Kasumi-1 (cell line): Measurements from ENCODE around the gene GID8.

Source experiments
- DNase-seq, 2 experiments: peaks; one replicate each; lab custom pipeline; 2025; lab: John Stamatoyannopoulos, UW

GID8 gene

DNA sequence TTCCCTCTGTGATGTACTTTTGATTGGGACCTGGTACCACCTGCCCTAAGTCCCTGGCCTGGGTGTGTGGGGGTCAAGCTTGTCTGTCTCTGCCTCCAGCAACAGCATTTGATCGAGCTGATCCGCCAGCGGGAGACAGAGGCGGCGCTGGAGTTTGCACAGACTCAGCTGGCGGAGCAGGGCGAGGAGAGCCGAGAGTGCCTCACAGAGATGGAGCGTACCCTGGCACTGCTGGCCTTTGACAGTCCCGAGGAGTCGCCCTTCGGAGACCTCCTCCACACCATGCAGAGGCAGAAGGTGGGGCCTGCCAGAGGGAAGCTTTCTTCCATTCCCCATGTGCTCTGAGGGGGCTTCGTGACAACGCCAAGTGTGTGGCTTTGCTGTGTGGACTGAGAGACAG lies 5.4 kb downstream of the GID8 start:
- no peak for DNase-seq

DNA sequence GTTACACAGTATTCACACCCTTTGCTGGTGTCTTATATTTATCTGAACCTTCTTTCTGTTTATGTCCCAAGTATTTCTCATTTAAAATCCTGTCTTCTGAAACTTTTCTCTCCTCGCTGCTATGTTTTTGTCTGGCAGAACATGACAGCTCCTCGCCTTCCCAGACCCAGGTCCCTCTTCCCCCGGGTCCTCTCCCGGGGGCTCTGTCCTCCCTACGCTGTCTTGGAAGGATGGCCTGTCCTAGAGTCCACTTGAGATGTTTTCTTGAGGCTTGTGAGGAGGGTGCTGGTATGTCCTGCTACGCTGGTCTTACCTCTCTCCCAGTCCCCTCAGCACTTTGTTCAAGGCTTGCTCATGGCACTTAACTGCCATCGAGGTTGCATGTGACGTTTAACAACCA lies 6.2 kb downstream of the GID8 start:
- no peak for DNase-seq

DNA sequence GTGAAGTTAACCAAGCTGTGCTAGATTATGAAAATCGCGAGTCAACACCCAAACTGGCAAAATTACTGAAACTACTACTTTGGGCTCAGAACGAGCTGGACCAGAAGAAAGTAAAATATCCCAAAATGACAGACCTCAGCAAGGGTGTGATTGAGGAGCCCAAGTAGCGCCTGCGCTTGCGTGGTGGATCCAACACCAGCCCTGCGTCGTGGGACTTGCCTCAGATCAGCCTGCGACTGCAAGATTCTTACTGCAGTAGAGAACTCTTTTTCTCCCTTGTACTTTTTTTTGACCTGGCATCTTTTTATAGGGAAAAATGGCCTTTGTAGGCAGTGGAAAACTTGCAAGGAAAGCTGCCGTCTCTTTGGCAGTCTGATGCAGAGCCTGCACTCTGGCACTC lies 6.8 kb downstream of the GID8 start:
- no peak for DNase-seq

DNA sequence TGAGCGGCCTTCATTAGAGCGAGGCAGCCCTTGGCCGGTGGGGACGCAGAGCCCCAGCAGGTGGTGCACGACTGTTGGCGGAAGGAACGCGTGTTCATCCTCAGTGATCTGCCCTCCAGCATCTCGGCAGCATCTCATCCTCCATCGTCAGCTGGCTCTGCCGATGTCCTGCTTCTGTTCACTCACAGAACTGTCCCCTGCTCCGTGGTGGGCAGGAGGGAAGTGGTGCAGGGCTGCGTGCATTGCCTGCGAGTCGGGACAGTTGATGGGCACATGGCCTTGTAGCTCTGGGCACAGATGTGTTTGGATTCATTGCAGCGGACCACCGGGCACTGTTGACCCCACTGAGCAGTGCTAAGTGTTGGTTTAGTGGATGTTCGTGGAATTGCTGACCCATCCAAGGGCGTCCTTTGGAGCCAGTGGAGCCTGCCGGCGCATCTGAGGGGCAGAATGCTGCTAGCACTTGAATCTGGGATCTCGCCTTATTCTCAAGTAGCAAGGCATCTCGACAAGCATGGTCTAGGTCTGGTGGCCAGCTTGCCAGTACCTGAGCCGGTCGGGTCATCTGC lies 7.9 kb downstream of the GID8 start:
- DNase-seq, result no peak

DNA sequence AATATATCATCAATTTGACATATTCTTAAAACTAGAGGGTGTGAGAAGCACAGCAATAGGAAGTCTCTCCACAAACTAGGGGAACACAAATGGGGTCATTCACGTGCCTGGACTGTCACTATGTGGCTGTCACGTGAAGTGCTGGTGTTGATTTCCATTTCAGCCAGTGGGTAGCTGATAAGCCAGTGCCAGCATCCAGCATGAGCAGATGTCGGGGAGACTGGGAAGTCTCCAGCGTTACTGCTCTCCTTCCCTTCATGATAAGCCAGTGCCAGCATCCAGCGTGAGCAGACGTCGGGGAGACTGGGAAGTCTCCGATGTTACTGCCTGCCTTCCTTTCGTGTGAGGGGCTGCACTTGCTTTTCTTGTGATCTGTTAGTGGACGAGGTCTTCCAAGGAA lies 9.0 kb downstream of the GID8 start:
- no peak for DNase-seq

DNA sequence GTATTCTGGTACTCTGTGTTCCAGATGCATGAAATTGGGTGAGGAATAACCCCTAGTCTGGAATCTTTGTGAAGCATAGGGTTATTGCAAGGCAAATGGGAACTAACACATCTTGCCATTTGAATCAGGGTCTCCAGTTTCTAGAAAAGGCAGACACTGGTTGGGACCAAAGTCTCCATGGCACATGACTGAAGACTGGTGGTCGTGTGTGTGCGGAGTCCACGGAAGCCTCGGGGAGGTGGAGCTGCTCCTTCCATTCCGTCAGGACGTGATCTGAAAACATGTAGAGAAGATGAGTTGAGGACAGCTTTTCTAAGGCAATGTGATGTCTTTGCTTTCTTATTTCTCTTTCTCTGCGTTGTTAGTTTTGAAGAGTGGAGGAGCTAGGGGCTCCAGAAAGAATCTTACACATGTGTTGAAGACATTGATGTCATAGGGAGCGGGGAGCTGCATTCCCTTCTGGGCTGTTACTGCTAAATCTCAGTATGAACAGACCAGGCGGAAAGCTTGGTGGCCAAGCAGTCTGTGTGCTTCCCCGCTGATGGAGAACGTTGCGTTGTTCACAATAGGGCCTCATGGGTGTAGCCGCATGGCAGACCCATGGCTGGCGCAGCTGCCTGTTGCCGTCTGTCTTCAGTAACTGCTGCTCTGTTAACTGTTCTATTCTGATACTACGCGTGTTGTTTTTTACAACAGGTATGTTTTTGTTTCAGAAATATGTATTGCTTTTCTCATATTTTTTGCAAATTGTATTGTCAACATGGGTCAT lies 9.8 kb downstream of the GID8 start:
- no peak for DNase-seq

DNA sequence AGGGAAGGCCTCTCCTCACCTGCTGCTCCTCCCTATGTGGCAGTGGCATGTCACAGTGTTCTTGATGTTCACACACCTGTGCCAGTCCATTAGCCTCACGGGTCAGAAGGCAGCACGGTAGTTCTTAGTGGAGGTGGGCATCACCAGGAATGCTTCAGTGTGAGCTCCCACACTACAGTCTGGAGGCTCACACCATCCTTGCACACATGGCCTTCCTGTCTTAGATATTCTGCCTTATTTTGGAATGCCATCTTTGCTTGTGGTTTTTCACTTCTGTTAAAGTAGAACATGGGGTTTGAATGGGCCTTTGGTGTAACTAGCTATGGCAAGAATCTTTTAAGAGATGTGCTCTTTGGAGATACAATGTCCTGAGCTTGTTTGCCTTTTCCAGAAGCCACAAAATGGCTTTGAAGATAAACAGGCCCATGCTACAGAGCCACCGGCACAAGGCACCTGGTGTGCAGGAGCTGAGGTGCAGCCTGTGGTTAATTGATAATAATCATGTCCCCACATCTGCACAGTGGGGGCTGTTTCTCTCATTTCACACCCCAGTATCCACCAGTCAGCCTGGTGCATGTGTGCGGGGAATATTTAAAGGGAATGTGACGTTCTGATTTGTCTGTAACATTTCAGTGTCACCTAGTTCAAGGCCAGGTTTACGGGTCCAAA lies 11.3 kb downstream of the GID8 start:
- no peak for DNase-seq

DNA sequence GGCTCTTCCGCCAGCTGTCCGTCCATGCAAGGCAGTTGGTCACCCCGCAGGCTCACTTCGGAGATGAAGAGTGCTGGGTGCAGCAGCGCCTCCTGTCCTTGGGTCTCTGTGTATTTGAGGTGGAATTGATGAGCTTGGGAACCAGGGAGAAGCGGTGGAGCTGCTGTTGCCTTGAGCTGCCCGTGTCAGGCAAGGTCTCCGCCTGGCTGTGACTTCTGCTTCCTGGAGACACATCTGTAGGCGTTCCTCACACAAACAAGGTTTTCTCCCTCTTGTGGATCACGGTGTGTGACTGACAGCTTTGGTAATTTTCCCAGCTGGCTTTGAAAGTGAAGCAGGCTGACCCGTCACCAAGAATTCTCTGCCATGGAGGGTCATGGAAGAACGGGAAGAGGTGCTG lies 12.0 kb downstream of the GID8 start:
- DNase-seq, result no peak

DNA sequence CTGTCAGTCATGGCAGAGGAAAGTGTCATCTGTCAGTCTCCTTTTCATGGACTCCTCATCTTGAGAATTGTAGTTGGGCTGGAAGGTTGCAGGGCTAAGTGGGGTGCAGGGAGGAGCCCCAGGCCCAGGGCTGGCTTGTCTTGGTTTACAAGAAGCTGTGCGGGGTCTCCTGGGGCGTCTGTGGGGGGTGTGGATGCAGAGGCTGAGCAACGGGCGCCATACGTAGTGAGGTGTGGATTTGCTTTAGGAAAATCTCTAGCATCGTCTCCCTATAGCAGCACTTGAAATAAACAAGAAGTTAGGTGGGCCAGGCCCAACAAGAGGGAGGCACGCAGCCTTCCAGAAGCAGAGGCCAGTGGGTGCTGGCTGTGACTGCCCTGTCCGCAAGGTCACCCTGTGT lies 12.8 kb downstream of the GID8 start:
- DNase-seq, result no peak

DNA sequence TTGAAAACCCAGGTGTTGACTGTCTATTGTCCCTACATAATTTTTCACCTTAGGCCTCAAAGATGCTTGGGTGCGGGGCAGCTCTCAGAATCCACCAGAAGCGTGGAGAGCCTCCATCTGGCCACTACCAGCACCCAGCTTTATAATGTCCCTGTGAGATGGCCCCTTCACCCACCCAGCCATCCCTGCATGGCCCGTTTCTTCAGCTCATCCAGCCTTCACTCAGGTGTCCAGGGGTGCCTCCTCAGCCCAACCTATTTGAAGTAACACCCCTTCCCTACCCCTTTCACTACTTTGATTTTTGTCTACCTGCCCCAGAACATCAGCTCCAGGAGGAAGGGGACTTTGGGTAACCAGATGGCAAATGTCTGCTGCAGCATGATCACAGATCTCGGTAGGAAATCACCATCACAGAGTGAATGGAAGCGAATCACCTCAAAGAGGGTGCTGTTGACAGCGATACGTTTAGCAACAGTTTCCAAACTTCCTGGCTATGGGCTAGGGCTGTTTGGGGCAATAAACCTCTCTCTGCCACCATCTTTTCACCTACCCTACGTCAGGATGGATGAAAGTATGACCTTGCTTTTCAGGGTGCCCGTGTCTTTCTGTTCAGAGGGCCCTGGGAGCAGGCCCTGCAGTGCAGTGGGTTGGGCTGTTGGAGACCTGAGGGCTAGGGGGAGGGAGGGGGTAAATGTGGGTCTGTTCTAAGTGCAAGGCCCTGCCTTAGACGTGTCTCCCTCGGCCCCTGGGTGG lies 13.4 kb downstream of the GID8 start:
- DNase-seq, result no peak

DNA sequence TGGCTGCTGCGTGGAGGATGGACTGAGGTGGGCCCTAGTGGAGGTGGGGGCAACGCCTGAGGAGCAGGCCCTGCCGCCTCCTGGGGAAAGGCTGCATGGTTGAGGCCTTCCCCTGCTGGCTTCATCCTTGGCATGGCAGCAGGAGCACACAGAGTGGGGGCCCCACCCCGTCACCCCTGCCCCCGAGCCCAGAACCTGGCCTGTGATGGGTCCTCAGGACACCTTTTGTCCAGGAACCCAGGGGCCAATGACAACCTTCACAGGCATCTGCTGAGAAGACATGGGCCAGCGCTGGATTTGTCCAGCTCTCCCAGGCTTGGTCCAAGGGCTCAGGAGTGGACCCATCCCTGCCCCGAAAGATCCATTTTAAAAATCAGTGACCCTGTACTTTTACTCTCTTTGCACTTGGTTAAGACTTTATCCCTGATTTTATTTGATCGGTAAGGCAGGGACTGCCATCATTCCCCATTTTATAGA lies 14.0 kb downstream of the GID8 start:
- no peak for DNase-seq

DNA sequence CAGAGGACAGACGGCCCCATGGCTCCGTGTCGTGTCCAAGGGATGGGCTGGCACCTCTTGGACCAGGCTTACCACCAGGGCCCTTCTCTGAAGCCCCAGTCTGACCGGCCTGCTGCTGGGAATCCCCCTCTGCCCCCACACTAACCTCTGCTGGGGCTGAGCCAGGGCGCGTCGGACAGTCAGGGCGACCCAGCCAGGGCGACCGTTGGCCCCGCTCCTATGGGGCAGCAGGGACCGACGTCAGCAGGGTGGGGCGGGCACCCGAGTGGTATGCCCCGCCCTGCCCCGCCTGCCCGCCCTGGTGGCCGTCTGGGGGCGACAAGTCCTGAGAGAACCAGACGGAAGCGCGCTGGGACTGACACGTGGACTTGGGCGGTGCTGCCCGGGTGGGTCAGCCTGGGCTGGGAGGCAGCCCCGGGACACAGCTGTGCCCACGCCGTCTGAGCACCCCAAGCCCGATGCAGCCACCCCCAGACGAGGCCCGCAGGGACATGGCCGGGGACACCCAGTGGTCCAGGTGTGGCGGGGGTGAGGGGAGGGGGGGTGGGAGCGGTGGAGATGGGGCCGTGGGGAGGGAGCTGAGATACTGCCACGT lies 14.5 kb downstream of the GID8 start, which contains the start of gene SLC17A9:
Gene SLC17A9, plus strand, starts transcription at position 337 of the 595 bp plus-strand sequence. Its CDS starts 122 bp downstream, at position 459.
- peak; percentile 59 to 73 for DNase-seq

DNA sequence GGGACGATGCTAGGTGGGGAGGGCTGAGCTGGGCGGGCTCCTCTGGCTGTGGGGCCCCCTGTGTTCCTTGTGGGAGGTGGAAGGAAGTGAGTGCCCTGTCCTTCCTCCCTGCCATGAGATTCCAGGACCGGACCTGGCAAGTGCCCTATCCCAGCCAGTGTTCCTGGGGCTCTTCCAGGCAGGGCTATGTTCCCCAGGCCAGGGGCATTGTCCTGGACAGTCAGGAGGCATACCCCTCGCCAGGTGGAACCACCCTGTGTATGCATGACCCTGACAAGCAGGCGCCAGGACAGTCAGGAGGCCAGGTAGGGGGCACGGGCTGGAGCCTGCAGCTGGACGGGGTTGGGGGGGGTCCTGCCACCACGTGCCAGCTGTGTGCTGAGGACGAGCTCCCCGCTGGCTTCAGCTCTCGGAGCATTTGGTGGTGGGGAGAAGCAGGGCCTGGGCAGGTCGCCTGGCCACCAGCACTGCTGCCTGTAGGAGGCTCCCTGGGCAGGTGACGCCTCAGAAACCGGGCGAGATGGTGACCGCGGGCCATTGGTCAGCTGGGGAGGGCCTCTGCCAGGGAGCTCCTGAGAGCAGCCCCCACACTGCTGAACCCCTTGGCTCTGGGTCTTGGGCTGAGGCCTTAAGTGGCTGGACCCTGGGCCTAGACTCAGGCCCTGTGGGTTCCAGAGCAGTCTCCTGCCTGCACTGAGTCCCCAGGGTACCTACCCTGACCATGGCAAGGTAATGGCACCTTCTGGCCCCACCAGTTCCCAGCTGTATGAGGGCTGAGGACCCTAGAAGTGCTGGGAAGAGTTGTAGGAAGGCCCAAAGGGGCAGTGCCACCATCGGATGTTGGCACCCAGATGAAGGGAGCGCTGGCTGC lies 15.3 kb downstream of the GID8 start:
- DNase-seq, result no peak

DNA sequence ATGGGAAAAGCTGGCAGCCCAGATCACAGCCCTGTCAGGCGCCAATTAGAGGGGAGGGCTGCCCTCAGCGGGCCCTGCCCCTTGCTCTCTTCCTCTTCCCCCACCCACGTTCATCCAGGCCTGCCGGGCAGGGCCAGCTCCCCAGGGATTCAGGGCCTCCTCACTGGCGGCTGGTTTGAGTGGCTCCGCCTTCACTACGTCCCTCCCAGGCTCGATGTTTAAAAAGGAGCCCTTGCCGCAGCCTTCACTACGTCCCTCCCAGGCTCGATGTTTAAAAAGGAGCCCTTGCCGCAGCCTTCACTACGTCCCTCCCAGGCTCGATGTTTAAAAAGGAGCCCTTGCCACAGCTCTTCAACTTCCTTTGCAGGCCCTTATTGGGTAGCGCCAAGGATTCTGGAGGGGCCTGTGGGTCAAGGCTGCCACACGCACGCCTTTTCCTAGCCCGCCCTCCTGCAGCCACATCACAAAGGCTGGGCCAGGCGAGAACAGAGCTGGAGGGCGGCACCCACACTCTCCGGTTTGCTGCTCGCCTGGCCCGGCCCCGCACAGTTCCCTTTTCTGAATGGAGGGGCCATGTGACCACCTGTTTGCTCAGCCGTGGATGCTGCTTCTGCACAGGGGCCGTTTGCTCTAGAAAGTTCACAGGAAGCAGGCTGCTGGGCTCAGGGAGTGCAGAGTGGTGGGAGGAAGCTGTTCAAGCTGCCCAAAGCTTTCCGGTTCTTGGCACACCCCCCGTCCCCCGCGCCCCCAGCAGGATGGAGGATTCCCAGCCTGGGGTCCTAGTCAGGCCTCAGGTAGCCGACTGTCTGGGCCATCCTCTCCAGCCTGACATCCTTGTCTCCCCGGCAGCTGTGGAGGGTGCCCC lies 16.1 kb downstream of the GID8 start:
- DNase-seq, result peak; percentile 99 to 100

DNA sequence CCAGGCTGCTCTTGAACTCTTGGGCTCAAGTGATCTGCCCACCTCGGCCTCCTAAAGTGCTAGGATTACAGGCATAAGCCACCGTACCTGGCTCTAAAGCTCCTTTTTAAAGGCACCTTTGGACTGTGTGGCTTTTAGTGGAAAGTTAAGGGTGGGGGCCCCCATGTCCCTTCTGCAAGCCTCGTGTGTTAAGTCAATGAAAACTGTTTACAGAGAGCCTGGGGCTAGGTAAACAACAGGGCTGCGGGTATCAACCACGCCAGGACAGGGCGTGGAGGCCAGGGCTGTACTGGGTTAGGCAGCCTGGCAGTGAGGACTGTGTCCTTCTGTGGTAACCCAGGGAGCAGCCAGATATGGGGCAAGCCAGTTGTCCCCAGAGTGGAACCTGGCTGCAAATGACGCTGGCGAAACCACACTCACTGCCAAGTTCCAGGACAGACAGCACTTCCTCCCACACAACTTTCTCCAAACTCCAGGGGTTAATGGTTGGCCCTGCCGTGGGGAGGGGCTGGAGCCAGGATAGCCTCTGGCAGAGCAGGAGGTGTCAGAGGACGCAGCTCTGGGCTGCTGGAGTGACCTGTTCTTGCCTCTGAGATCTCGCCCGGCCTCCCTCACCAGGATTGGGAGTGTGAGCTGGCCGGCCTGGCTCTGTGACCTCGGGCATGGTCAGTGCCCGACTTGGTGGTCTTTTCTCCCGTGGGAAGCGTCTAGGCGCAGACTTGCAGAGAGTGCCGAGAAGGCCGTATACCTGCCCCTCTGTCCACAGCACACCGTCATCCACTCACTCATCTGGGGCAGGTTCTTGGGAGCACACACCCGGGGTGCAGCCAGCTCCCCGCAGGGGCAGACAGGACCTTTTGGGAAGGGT lies 17.8 kb downstream of the GID8 start:
- DNase-seq, result peak; percentile 19

DNA sequence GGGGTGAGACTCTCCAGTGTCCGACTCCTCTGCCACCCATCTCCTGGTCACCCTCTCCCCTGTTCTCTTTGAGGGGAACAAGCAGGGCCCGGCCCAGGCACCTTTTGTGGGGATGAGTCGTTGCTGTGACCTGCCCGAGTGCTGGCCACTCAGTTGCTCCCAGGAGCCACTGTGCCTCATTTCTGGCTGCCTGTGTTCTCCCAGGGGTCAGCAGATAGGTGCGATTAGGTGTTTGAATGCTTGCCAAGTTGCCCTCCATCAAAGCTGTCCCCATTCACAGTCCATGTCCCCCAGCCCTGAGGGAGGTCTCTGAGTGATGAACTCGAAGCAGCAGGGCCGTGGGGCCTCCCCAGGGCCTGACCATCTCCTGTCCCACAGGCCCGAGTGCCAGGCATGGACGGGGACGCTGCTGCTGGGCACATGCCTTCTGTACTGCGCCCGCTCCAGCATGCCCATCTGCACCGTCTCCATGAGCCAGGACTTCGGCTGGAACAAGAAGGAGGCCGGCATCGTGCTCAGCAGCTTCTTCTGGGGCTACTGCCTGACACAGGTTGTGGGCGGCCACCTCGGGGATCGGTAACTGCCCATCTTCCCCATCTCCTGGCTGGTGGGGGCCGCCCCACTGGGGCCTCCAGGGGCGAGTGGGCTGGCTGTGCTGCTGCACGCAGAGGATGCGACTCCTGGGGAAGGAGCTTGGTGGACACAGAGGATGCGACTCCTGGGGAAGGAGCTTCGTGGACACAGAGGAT lies 18.6 kb downstream of the GID8 start:
- DNase-seq, result no peak

DNA sequence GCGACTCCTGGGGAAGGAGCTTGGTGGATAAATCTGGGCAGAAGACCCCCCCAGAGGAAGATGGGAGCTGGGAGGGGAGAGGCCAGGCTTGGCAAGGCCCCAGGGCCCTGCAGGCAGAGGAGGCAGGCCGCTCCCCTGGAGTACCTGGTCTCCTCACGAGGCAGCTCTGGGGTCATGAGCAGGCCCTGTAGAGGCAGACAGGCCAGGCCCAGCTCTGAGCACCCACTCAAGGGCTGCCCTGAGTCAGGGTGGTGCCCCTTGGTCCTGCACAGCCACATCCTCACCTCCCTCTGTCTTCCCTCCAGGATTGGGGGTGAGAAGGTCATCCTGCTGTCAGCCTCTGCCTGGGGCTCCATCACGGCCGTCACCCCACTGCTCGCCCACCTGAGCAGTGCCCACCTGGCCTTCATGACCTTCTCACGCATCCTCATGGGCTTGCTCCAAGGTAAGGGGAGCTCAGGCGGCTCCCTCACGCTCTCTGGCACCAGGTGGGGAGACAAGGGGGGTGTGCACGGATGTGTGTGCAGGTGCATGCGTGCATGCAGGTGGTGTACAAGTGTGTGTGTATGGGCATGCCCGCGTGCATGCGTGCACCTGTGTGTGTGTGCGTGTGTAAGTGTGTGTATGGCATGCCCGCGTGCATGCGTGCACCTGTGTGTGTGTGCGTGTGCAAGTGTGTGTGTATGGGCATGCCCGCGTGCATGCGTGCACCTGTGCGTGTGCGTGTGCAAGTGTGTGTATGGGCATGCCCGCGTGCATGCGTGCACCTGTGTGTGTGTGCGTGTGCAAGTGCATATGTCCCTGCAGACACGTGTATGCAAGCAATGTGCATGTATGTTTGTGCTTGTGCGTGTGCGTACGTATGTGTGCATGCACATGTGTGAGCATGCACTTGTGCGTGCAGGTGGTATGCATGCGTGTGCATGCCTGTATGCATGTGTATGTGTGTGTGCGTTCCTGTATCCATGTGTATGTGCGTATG lies 19.5 kb downstream of the GID8 start:
- no peak for DNase-seq
